ENCODE data around the gene PBX4. TPM values are rescaled to one million over a fixed set of nuclear protein-coding genes. Genes with fewer than 3 reads are reported as not detected.
"Not testable (repeated sequence)": the region's sequence is repeated elsewhere in the genome, so short reads cannot be mapped to it uniquely, and the experiment has no call there.

The PBX4 gene
- total RNA-seq, 1 experiment from 2014 or later: 0.30 TPM

- POLR2A ChIA-PET: interaction anchor here (0.6 to 3.5 kb wide), 11 partner anchors 8 to 135 kb away, joined by 3 to 22 read pairs (median 4); no protein-coding TSS in a partner anchor
- H3K4me3 Mint-ChIP-seq (ENCODE audit: unreplicated experiment): no peak overlapping the region
- intact Hi-C loops (cut with micrococcal nuclease): no loop called here
- DNase-seq (ENCODE audit: unreplicated experiment): peak; percentile 81
- TF ChIP-seq CTCF (IDR thresholded peaks at IDR 0.05; ENCODE audit: unreplicated experiment): no peak
- H3K27ac Mint-ChIP-seq (ENCODE audit: low read depth, unreplicated experiment): peak overlapping the region; percentile 32
- H3K4me1 Mint-ChIP-seq (ENCODE audit: insufficient read depth, unreplicated experiment): peaks cover 8% of the 10 kb centered on the region
- H3K9me3 Mint-ChIP-seq (ENCODE audit: unreplicated experiment): no peaks in the 10 kb centered on the region
- CTCF ChIA-PET: interaction anchor here (0.6 to 1.9 kb wide), 8 partner anchors 9 to 249 kb away, joined by 3 to 14 read pairs (median 4); partner anchors contain the start of gene GMIP
- H3K36me3 Mint-ChIP-seq (ENCODE audit: insufficient read depth, unreplicated experiment): no peaks in the 10 kb centered on the region
- no peaks in the 10 kb centered on the region for H3K27me3 Mint-ChIP-seq (ENCODE audit: insufficient read depth, unreplicated experiment)
- no TSS peak for BruUV-seq (replicated peaks)
These were observed 5.0 kb downstream of the PBX4 start for GRCh38 chr19:19613506-19613905.

- CTCF ChIA-PET: interaction anchor here (1.0 to 1.1 kb wide), 2 partner anchors 33 to 78 kb away, joined by 5 to 6 read pairs; partner anchors contain the start of gene GMIP
- Mint-ChIP-seq H3K4me1 (ENCODE audit: insufficient read depth, unreplicated experiment) (peaks cover 15% of the 10 kb centered on the region), H3K9me3 (ENCODE audit: unreplicated experiment) (no peaks in the 10 kb centered on the region), H3K4me3 (ENCODE audit: unreplicated experiment) (no peak overlapping the region), H3K27me3 (ENCODE audit: insufficient read depth, unreplicated experiment) (no peaks in the 10 kb centered on the region), H3K27ac (ENCODE audit: low read depth, unreplicated experiment) (no peak overlapping the region), H3K36me3 (ENCODE audit: insufficient read depth, unreplicated experiment) (no peaks in the 10 kb centered on the region)
- intact Hi-C loops (cut with micrococcal nuclease): no loop called here
- no peak for TF ChIP-seq CTCF (IDR thresholded peaks at IDR 0.05; ENCODE audit: unreplicated experiment)
- BruUV-seq (replicated peaks): no TSS peak
- no peak for DNase-seq (ENCODE audit: unreplicated experiment)
- POLR2A ChIA-PET: no interaction called here
These were observed 7.9 kb downstream of the PBX4 start for GRCh38 chr19:19610376-19611202.

GRCh38 chr19:19606686-19607085 lies 11.8 kb downstream of the PBX4 start:
- H3K27ac Mint-ChIP-seq (ENCODE audit: low read depth, unreplicated experiment); H3K4me3 Mint-ChIP-seq (ENCODE audit: unreplicated experiment); intact Hi-C loops (cut with micrococcal nuclease); BruUV-seq (replicated peaks); H3K9me3 Mint-ChIP-seq (ENCODE audit: unreplicated experiment); DNase-seq (ENCODE audit: unreplicated experiment); H3K27me3 Mint-ChIP-seq (ENCODE audit: insufficient read depth, unreplicated experiment); H3K36me3 Mint-ChIP-seq (ENCODE audit: insufficient read depth, unreplicated experiment): not testable (repeated sequence)
- POLR2A ChIA-PET: interaction anchor here (0.7 to 2.3 kb wide), 4 partner anchors 8 to 22 kb away, joined by 3 to 15 read pairs (median 8); no protein-coding TSS in a partner anchor
- H3K4me1 Mint-ChIP-seq (ENCODE audit: insufficient read depth, unreplicated experiment): peaks cover 21% of the 10 kb centered on the region
- CTCF ChIA-PET: interaction anchor here (0.6 to 1.1 kb wide), 4 partner anchors 11 to 74 kb away, joined by 3 to 6 read pairs (median 4); no protein-coding TSS in a partner anchor

GRCh38 chr19:19606021-19606420 lies 12.5 kb downstream of the PBX4 start:
- peak; percentile 76 for DNase-seq (ENCODE audit: unreplicated experiment)
- no peaks in the 10 kb centered on the region for H3K36me3 Mint-ChIP-seq (ENCODE audit: insufficient read depth, unreplicated experiment)
- POLR2A ChIA-PET: interaction anchor here (0.6 to 2.3 kb wide), 5 partner anchors 9 to 67 kb away, joined by 3 to 15 read pairs (median 4); no protein-coding TSS in a partner anchor
- intact Hi-C loops (cut with micrococcal nuclease): no loop called here
- no TSS peak for BruUV-seq (replicated peaks)
- H3K27ac Mint-ChIP-seq (ENCODE audit: low read depth, unreplicated experiment): no peak overlapping the region
- H3K9me3 Mint-ChIP-seq (ENCODE audit: unreplicated experiment): no peaks in the 10 kb centered on the region
- TF ChIP-seq CTCF (IDR thresholded peaks at IDR 0.05; ENCODE audit: unreplicated experiment): no peak
- H3K4me3 Mint-ChIP-seq (ENCODE audit: unreplicated experiment): no peak overlapping the region
- peaks cover 21% of the 10 kb centered on the region for H3K4me1 Mint-ChIP-seq (ENCODE audit: insufficient read depth, unreplicated experiment)
- CTCF ChIA-PET: interaction anchor here (0.6 to 1.2 kb wide), 7 partner anchors 11 to 290 kb away, joined by 3 to 6 read pairs (median 3); partner anchors contain the start of gene GMIP
- no peaks in the 10 kb centered on the region for H3K27me3 Mint-ChIP-seq (ENCODE audit: insufficient read depth, unreplicated experiment)
